WTC11 (cell line): ENCODE data around the gene TCAIM. TPM values are rescaled to one million over a fixed set of nuclear protein-coding genes. Genes with fewer than 3 reads are reported as not detected.
"Not testable (repeated sequence)": the region's sequence is repeated elsewhere in the genome, so short reads cannot be mapped to it uniquely, and the experiment has no call there.

Source experiments
- ATAC-seq: fragments of 200-7000 bp; cut with Tn5 transposase; 2 replicates; pipeline ENCODE4 v1.10.0; 2021; ENCODE audit warnings: mild to moderate bottlenecking, moderate library complexity
- CTCF ChIA-PET: fragments of 300-600 bp; sonication (Branson Sonifier 250); formaldehyde crosslinking; loops from one replicate; lab custom pipeline; 2021; ENCODE audit warnings: antibody characterized with exemption; lab: Charles Lee
- POLR2A ChIA-PET: fragments of 350-600 bp; sonication (Branson Sonifier 250); formaldehyde crosslinking; loops from one replicate; lab custom pipeline; 2021; ENCODE audit warnings: antibody characterized with exemption; lab: Charles Lee
- DNase-seq: peaks from one replicate; pipeline ENCODE4 v3.0.0; 2021; ENCODE audit warnings: low spot score
- H3K27ac Mint-ChIP-seq: 2 replicates; pipeline ENCODE4 v1.8.0; 2021; ENCODE audit warnings: mixed read lengths
- H3K27me3 Mint-ChIP-seq: 2 replicates; pipeline ENCODE4 v1.8.0; 2021; ENCODE audit warnings: low read depth, mild to moderate bottlenecking, moderate library complexity, mixed read lengths
- H3K36me3 Mint-ChIP-seq: 2 replicates; pipeline ENCODE4 v1.8.0; 2021; ENCODE audit warnings: mixed read lengths
- H3K4me1 Mint-ChIP-seq: 2 replicates; pipeline ENCODE4 v1.8.0; 2022; ENCODE audit warnings: mixed read lengths
- H3K4me3 Mint-ChIP-seq: 2 replicates; pipeline ENCODE4 v1.8.0; 2021; ENCODE audit warnings: mild to moderate bottlenecking, moderate library complexity, mixed read lengths
- H3K9me3 Mint-ChIP-seq: 2 replicates; pipeline ENCODE4 v1.8.0; 2021; ENCODE audit warnings: mixed read lengths
- FOXK1 ChIP-seq: sonication (generic); formaldehyde crosslinking; IDR thresholded peaks from 2 replicates; pipeline ENCODE4 v1.8.0; 2022; ENCODE audit warnings: mild to moderate bottlenecking, moderate library complexity, missing genetic modification reagents
- GABPB1 ChIP-seq: sonication (generic); formaldehyde crosslinking; IDR thresholded peaks from 2 replicates; pipeline ENCODE4 v1.8.1; 2023; ENCODE audit warnings: mild to moderate bottlenecking, missing genetic modification reagents
- IRF2 ChIP-seq: sonication (generic); formaldehyde crosslinking; IDR thresholded peaks from 2 replicates; pipeline ENCODE4 v1.8.0; 2022; ENCODE audit warnings: low read depth, missing genetic modification reagents, borderline replicate concordance
- MXD4 ChIP-seq: fragments of 250-450 bp; sonication (Bioruptor Pico); IDR thresholded peaks from 2 replicates; pipeline ENCODE4 v1.8.0; 2021; ENCODE audit warnings: mild to moderate bottlenecking, moderate library complexity, borderline replicate concordance
- NFYB ChIP-seq: sonication (generic); formaldehyde crosslinking; conservative IDR thresholded peaks from 2 replicates; pipeline ENCODE4 v1.8.0; 2022; ENCODE audit warnings: low read depth, missing genetic modification reagents
- OVOL2 ChIP-seq: fragments of 250-450 bp; sonication (Bioruptor Pico); IDR thresholded peaks from 2 replicates; pipeline ENCODE4 v1.9.0; 2021; ENCODE audit warnings: mild to moderate bottlenecking, borderline replicate concordance
- RORB ChIP-seq: fragments of 250-450 bp; sonication (Bioruptor Pico); IDR thresholded peaks from 2 replicates; pipeline ENCODE4 v1.9.0; 2021; ENCODE audit warnings: mild to moderate bottlenecking
- SOX15 ChIP-seq: fragments of 250-450 bp; sonication (Bioruptor Pico); IDR thresholded peaks from 2 replicates; pipeline ENCODE4 v1.9.0; 2021; ENCODE audit warnings: mild to moderate bottlenecking
- ZMAT4 ChIP-seq: fragments of 250-450 bp; sonication (Bioruptor Pico); IDR thresholded peaks from 2 replicates; pipeline ENCODE4 v1.9.0; 2021; ENCODE audit warnings: mild to moderate bottlenecking
- ZNF138 ChIP-seq: sonication (generic); formaldehyde crosslinking; conservative IDR thresholded peaks from 2 replicates; pipeline ENCODE4 v1.8.1; 2022; ENCODE audit warnings: mild to moderate bottlenecking, moderate library complexity, missing genetic modification reagents
- ZNF416 ChIP-seq: fragments of 250-450 bp; sonication (Bioruptor Pico); IDR thresholded peaks from 2 replicates; pipeline ENCODE4 v1.9.0; 2021; ENCODE audit warnings: mild to moderate bottlenecking, inconsistent platforms
- ZNF423 ChIP-seq: fragments of 250-450 bp; sonication (Bioruptor Pico); IDR thresholded peaks from 2 replicates; pipeline ENCODE4 v2.1.2; 2022; ENCODE audit warnings: mild to moderate bottlenecking, moderate library complexity
- ZNF425 ChIP-seq: fragments of 250-450 bp; sonication (Bioruptor Pico); conservative IDR thresholded peaks from 2 replicates; pipeline ENCODE4 v1.9.0; 2021; ENCODE audit warnings: mild to moderate bottlenecking
- ZNF671 ChIP-seq: fragments of 250-450 bp; sonication (Bioruptor Pico); IDR thresholded peaks from 2 replicates; pipeline ENCODE4 v1.8.0; 2021; ENCODE audit warnings: mild to moderate bottlenecking
- total RNA-seq: library from RNA; stranded (reverse); gene quantifications from 3 replicates; pipeline ENCODE4 v1.2.3, GENCODE V29; 2021
- TF ChIP-seq, protein P1 (sequence below): sonication (generic); formaldehyde crosslinking; IDR thresholded peaks from 2 replicates; pipeline ENCODE4 v1.8.1; 2022; ENCODE audit warnings: mild to moderate bottlenecking, moderate library complexity, missing genetic modification reagents
- TF ChIP-seq, protein P2 (sequence below): sonication (generic); formaldehyde crosslinking; IDR thresholded peaks from 2 replicates; pipeline ENCODE4 v1.8.1; 2023; ENCODE audit warnings: mild to moderate bottlenecking, missing genetic modification reagents
- TF ChIP-seq, protein P3 (sequence below): fragments of 200-600 bp; IDR thresholded peaks from 2 replicates; pipeline ENCODE4 v1.8.0; 2022; ENCODE audit warnings: antibody characterized with exemption

TCAIM gene
- total RNA-seq, 1 experiment from 2014 or later: 18.9 TPM

DNA sequence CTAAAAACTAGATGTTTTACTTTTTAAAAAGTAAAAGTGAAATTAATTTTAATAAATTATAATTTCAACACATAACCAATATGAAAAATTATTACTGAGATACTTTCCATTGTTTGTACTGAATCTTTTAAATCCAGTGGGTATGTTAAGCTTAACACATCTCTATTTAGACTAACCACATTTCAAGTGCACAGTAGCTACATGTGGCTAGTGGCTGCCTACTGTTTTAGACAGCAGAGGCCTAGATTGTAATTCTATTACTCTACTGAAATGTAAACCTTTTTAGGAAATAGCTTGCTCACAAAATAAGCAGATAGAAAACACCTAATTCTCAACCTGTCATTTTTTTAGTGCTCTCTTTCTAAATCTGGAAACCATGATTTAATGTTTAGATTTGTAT lies 4.9 kb downstream of the TCAIM start:
- ATAC-seq (no peak), DNase-seq (no peak)
- ChIA-PET CTCF (no interaction called here), POLR2A (no interaction called here)
- no peaks in the 10 kb centered on the region for H3K27me3 Mint-ChIP-seq
- TF ChIP-seq OVOL2: no peak
- H3K27ac Mint-ChIP-seq: no peak overlapping the region
- H3K9me3 Mint-ChIP-seq: peaks cover 5% of the 10 kb centered on the region; the same call in 1 of the 2 replicates
- no peaks in the 10 kb centered on the region for H3K36me3 Mint-ChIP-seq
- no peak overlapping the region for H3K4me3 Mint-ChIP-seq
- H3K4me1 Mint-ChIP-seq: peaks cover 12% of the 10 kb centered on the region

DNA sequence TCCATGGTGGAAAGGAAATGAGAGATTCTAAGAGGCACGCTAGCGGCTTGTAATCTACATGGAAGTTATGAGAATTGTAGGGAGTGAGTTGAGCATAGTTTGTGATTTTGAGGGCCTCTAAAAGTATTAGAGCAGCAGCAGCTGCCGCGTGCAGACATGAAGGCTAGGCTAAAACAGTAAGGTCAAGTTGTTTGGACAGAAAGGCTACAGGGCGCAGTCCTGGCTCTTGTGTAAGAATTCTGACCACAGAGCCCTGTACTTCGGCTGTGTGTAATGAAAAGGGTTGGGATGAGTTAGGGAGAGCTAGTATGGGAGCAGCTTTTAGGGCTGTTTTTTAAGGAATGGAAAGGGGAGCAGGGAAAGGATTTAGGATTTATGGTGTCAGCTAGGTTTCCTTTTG lies 8.0 kb downstream of the TCAIM start:
- DNase-seq, H3K36me3 Mint-ChIP-seq, H3K4me3 Mint-ChIP-seq, H3K9me3 Mint-ChIP-seq, ATAC-seq, CTCF ChIA-PET, H3K27ac Mint-ChIP-seq, POLR2A ChIA-PET, H3K27me3 Mint-ChIP-seq: not testable (repeated sequence)
- peaks cover 16% of the 10 kb centered on the region for H3K4me1 Mint-ChIP-seq

- ATAC-seq: no peak
- H3K36me3 Mint-ChIP-seq: no peaks in the 10 kb centered on the region
- no peak for DNase-seq
- no peak for TF ChIP-seq SOX15 (CRISPR knock-in tag)
- TF ChIP-seq ZMAT4 (CRISPR knock-in tag): no peak
- no peak for TF ChIP-seq ZNF425 (CRISPR knock-in tag)
- TF ChIP-seq ZNF416: no peak
- no peak for TF ChIP-seq OVOL2
- no peak for TF ChIP-seq ZNF423 (CRISPR knock-in tag)
- TF ChIP-seq IRF2 (CRISPR knock-in tag): no peak
- TF ChIP-seq RORB (CRISPR knock-in tag): no peak
- no peak for TF ChIP-seq FOXK1
- TF ChIP-seq ZNF671 (CRISPR knock-in tag): no peak
- TF ChIP-seq MXD4 (CRISPR knock-in tag): no peak
- TF ChIP-seq, protein P1, sequence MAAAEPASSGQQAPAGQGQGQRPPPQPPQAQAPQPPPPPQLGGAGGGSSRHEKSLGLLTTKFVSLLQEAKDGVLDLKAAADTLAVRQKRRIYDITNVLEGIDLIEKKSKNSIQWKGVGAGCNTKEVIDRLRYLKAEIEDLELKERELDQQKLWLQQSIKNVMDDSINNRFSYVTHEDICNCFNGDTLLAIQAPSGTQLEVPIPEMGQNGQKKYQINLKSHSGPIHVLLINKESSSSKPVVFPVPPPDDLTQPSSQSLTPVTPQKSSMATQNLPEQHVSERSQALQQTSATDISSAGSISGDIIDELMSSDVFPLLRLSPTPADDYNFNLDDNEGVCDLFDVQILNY (CRISPR knock-in tag): no peak
- TF ChIP-seq, protein P2, sequence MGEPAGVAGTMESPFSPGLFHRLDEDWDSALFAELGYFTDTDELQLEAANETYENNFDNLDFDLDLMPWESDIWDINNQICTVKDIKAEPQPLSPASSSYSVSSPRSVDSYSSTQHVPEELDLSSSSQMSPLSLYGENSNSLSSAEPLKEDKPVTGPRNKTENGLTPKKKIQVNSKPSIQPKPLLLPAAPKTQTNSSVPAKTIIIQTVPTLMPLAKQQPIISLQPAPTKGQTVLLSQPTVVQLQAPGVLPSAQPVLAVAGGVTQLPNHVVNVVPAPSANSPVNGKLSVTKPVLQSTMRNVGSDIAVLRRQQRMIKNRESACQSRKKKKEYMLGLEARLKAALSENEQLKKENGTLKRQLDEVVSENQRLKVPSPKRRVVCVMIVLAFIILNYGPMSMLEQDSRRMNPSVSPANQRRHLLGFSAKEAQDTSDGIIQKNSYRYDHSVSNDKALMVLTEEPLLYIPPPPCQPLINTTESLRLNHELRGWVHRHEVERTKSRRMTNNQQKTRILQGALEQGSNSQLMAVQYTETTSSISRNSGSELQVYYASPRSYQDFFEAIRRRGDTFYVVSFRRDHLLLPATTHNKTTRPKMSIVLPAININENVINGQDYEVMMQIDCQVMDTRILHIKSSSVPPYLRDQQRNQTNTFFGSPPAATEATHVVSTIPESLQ (CRISPR knock-in tag): no peak
- TF ChIP-seq GABPB1: no peak
- no peak for TF ChIP-seq ZNF138 (CRISPR knock-in tag)
- TF ChIP-seq, protein P3, sequence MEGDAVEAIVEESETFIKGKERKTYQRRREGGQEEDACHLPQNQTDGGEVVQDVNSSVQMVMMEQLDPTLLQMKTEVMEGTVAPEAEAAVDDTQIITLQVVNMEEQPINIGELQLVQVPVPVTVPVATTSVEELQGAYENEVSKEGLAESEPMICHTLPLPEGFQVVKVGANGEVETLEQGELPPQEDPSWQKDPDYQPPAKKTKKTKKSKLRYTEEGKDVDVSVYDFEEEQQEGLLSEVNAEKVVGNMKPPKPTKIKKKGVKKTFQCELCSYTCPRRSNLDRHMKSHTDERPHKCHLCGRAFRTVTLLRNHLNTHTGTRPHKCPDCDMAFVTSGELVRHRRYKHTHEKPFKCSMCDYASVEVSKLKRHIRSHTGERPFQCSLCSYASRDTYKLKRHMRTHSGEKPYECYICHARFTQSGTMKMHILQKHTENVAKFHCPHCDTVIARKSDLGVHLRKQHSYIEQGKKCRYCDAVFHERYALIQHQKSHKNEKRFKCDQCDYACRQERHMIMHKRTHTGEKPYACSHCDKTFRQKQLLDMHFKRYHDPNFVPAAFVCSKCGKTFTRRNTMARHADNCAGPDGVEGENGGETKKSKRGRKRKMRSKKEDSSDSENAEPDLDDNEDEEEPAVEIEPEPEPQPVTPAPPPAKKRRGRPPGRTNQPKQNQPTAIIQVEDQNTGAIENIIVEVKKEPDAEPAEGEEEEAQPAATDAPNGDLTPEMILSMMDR: no peak
- TF ChIP-seq NFYB: no peak
- TF ChIP-seq, all 79 proteins: peak for 0
- H3K9me3 Mint-ChIP-seq: peaks cover 5% of the 10 kb centered on the region; the same call in 1 of the 2 replicates
- CTCF ChIA-PET: no interaction called here
- H3K4me3 Mint-ChIP-seq: no peak overlapping the region
- H3K27me3 Mint-ChIP-seq: no peaks in the 10 kb centered on the region
- POLR2A ChIA-PET: no interaction called here
- H3K27ac Mint-ChIP-seq: no peak overlapping the region
- H3K4me1 Mint-ChIP-seq: peaks cover 16% of the 10 kb centered on the region
Observed at GRCh38 chr3:44348993-44349392, 10.4 kb downstream of the TCAIM start.
